GM19043 (cell line): ENCODE data around the gene ALG5.

Experiments used
- ATAC-seq: cut with Tn5 transposase; IDR thresholded peaks from one replicate; pipeline ENCODE4 v1.9.1; 2021; ENCODE audit warnings: low read depth; ENCODE audit not compliant: unreplicated experiment

The ALG5 gene

GRCh38 chr13:36981156-36981743 is 17.9 kb downstream of the ALG5 start:
- ATAC-seq: no peak

DNA sequence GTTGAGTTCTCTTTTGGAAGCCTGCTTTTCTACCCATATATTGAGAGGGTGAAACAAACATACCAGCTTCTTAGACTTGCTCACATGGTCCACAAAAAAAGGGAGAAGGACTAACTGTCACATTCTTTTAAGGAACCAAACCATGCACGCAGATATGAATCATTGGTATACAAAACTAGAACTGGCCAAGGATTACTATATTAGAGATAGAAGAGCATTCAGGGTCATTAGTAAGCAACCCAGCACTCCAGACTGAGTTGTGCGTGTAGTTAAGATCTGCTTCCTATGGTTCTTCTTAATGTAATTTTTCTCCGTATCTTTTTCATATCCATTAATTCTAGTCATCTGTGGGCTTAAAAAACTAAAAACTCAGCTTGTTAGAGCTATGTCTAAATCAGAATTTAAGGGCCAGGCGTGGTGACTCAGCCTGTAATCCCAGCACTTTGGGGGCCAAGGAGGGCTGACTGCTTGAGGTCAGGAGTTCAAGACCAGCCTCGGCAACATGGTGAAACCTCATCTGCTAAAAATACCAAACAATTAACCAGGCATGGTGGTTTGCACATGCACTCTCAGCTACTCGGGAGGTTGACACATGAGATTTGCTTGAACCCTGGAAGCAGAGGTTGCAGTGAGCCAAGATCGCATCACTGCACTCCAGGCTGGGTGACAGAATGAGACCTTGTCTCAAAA is 19.6 kb downstream of the ALG5 start:
- ATAC-seq: no peak

DNA sequence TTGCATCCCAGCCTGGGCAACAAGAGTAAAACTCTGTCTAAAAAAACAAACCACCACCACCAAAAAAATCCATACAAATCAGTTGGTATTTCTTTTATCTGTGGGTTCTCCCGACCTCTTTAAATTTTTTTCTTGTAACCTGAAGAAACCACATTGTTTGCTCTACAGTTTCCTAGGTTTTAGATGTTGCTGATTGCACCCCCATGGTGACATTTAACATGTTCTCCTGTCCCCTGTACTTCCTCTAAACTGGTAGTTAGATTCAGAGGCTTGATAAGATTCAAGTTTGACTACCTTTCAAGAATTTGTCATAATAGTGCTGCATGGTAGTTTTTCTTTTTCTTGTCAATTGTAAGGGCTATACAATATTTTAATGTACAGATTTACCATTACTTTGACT is 24.0 kb downstream of the ALG5 start:
- ATAC-seq: no peak

DNA sequence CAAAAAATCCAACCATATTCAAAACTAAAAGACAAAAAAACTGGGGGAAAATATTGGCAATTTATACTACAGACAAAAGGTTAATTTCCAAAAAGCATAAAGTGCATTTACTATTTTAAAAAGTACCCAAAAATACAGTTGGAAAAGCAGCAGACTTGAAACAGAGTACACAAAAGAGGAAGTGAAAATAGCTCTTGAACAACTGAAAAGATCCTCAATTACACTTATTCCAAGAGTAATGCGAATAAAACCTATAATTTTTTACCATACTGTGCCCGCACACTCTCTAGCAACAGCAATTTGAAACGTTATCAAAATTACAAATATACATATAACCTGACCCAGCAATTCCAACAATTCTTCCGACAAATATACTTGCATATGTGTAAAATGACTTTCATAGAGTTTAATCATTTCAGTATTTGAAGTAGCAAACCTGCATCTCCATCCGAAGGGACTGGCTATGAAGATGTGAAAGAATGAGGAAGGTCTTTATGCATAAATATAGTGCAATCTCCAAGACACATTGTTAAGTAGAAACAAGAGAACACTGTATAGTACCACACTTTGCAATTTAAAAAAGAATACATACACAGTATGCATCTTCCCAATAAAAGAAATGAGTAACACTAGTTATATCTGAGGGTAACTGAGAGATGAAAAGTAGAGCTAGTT is 25.4 kb downstream of the ALG5 start:
- peak; percentile 75 for ATAC-seq

GRCh38 chr13:36973009-36973408 is 26.1 kb downstream of the ALG5 start:
- no peak for ATAC-seq

DNA sequence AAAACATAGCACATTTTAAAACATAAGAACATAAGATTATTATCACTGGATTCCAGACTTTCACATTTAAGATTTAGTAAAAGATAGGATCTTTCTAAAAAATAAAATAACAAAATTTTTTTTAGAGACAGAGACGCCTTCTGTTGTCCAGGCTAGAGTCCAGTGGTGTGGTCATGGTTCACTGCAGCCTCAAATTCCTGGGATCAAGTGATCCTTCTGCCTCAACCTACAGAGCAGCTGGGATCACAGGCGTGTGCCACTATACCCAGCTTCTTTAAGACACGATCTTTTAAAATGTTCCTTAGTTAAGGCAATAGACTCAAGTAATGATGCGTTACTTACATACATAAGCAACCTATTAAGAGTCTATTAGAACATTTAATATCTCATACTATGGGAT is 32.7 kb downstream of the ALG5 start:
- ATAC-seq: no peak

DNA sequence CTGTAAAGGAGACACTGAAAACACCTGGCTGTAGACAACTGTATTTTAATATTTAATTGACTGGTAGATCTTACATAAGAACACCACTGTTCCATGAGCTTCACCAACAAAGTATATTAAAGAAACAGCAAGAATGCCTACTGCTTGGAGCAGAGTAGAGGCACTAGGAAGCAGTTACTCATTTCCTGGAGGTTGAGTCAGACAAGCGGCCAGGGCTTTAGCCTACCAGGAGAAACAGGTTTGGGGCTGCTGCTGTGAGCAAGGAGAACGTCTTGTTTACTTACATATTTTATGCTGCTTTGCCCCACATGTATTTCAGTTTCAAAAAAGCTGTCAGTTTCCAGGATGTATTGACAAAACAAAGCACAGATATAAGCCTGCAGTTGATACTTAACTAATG is 33.4 kb downstream of the ALG5 start:
- no peak for ATAC-seq

GRCh38 chr13:36959456-36960116 is 39.6 kb downstream of the ALG5 start:
- ATAC-seq: no peak

- ATAC-seq: no peak
These were observed 44.6 kb downstream of the ALG5 start for GRCh38 chr13:36954542-36954941.

DNA sequence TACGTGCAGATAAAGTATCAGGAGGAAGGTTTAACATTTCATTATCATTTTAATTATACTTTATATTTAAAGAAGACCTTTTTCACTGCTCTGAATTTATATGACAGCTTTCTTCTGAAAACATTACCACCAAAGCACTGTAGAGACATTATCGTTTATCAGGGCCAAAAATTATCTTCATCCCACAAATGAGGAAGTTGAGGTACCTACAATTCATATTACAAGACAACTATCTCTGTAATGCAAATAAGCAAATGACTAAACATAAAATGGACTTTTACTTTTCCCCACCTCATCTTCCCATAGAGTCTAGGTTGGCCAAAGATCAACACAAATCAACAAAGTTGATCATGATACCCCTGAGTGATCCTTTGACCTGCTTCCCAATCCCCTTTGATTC is 48.2 kb downstream of the ALG5 start:
- no peak for ATAC-seq

DNA sequence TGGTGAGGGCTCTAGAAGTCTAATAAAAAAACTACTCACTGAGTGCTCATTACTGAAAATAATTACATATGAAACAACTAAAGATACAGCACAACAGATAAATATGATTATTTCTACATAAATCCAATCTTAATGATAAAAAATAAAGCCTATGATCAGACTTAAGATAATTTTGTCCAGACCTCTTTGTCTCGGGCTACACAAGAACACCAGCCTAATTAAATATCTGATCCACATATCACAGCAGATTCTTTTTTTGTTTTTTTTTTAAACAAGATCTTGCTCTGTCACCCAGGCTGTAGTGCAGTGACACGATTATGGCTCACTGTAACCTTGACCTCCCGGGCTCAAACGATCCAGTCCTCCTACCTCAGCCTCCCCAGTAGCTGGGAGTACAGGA is 48.8 kb downstream of the ALG5 start:
- ATAC-seq: no peak

- no peak for ATAC-seq
These were observed 54.1 kb downstream of the ALG5 start for GRCh38 chr13:36945078-36945477.

DNA sequence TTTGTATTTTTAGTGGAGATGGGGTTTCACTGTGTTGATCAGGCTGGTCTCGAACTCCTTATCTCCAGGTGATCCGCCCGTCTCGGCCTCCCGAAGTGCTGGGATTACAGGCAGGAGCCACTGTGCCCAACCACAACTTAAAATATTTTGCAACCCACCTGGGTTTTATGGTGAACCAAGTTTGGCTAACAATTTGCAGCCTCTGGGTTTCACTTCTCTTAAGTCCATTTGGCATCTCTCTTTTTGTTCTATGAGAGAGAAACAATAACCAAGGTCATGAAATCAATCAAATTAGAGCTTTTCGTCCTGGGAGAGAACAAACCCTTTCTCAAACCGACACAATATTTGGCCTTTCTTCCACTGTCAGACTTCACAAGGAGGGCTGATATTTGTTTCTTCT is 73.5 kb downstream of the ALG5 start:
- ATAC-seq: no peak

- no peak for ATAC-seq
These were observed 75.1 kb downstream of the ALG5 start for GRCh38 chr13:36924001-36924400.

DNA sequence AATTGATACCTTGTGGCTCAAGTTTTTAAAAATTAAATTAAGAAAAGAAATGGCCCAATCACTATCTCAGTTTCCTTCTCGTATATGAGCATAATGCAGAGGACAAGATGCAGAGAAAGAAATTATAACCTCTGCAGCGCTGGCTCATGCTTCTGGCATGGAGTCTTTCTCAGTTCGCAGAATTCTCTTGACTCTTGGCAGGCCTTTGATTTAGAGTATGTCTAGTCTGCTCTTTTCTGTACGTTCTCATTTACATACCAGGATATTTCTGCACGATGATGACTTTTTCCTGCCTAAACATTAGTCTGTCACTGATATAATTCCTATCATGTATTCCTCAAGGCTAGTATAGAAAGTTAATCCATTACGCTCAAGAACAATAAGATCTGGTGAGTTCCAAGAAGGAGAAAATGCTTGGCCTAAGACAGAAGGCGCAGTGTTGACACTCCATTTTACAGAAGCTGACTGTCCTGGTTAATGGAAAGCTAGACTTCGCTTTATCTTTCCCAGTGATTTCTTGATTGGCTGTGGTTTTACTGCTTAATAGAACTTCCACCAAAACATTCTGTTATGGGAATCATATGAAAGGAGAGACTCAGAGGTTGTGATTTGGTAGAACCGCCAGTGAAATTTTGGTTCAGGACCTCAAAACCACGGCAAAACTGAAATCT is 77.4 kb downstream of the ALG5 start:
- ATAC-seq: no peak

GRCh38 chr13:36920616-36921185 is 78.4 kb downstream of the ALG5 start:
- ATAC-seq: no peak

GRCh38 chr13:36919833-36920615 is 79.1 kb downstream of the ALG5 start, which contains the start of gene SMAD9:
TSS of gene SMAD9 (minus strand) at chr13:36920238. CDS start at chr13:36879689, 40,549 bp downstream.
- ATAC-seq: peak; percentile 50

GRCh38 chr13:36919171-36919832 is 79.8 kb downstream of the ALG5 start:
- ATAC-seq: no peak
